ENCODE results near the gene ZSCAN21.

GRCh38 chr7:100072462-100072861, 22.9 kb downstream of the ZSCAN21 start:
- TF ChIP-seq, protein P1, sequence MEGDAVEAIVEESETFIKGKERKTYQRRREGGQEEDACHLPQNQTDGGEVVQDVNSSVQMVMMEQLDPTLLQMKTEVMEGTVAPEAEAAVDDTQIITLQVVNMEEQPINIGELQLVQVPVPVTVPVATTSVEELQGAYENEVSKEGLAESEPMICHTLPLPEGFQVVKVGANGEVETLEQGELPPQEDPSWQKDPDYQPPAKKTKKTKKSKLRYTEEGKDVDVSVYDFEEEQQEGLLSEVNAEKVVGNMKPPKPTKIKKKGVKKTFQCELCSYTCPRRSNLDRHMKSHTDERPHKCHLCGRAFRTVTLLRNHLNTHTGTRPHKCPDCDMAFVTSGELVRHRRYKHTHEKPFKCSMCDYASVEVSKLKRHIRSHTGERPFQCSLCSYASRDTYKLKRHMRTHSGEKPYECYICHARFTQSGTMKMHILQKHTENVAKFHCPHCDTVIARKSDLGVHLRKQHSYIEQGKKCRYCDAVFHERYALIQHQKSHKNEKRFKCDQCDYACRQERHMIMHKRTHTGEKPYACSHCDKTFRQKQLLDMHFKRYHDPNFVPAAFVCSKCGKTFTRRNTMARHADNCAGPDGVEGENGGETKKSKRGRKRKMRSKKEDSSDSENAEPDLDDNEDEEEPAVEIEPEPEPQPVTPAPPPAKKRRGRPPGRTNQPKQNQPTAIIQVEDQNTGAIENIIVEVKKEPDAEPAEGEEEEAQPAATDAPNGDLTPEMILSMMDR (IDR thresholded peaks at IDR 0.05; ENCODE audit: extremely low read depth in 1 of 2, insufficient read depth in 1 of 2, low read depth in 1 of 2, low read length in 2 of 2), result no peak
- TF ChIP-seq, protein P2, sequence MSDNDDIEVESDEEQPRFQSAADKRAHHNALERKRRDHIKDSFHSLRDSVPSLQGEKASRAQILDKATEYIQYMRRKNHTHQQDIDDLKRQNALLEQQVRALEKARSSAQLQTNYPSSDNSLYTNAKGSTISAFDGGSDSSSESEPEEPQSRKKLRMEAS (IDR thresholded peaks at IDR 0.05; ENCODE audit: insufficient read depth, insufficient read length), result no peak
- TF ChIP-seq POLR2AphosphoS5 (IDR thresholded peaks at IDR 0.05; ENCODE audit: insufficient read depth, low read depth, low read length), result no peak
- TF ChIP-seq POLR2A (IDR thresholded peaks at IDR 0.05; ENCODE audit: low read depth, low read length), result no peak
- no peak for TF ChIP-seq EZH2 (IDR thresholded peaks at IDR 0.05; ENCODE audit: borderline replicate concordance, low read depth, low read length, severe bottlenecking)
- no peak for TF ChIP-seq GATA2 (IDR thresholded peaks at IDR 0.05; ENCODE audit: insufficient read depth, insufficient read length, low read depth, low read length)
- TF ChIP-seq JUN (IDR thresholded peaks at IDR 0.05; ENCODE audit: borderline replicate concordance, insufficient read depth, insufficient read length, low read depth), result no peak
- TF ChIP-seq FOS (IDR thresholded peaks at IDR 0.05; ENCODE audit: borderline replicate concordance, insufficient read depth, low read length), result no peak
